Panc1 (cell line): Measurements from ENCODE around the gene E2F3. TPM values are rescaled to one million over a fixed set of nuclear protein-coding genes. Genes with fewer than 3 reads are reported as not detected.

Experiments
- ATAC-seq: fragments of 200-7000 bp; cut with Tn5 transposase; 2 replicates; pipeline ENCODE4 v1.9.1; 2020; ENCODE audit warnings: mild to moderate bottlenecking, moderate library complexity
- BruUV-seq: library from RNA; stranded (reverse); fragments of 400-500 nt; replicated peaks from 2 replicates; lab custom pipeline; 2021; lab: Mats Ljungman, UMichigan
- CTCF ChIA-PET: fragments of 300-600 bp; sonication (Branson Sonifier 250); formaldehyde crosslinking; loops from one replicate; lab custom pipeline; 2022; ENCODE audit warnings: antibody characterized with exemption; lab: Charles Lee
- POLR2A ChIA-PET: fragments of 300-600 bp; sonication (Branson Sonifier 250); formaldehyde crosslinking; loops from one replicate; lab custom pipeline; 2022; ENCODE audit warnings: antibody characterized with exemption; lab: Charles Lee
- DNase-seq: peaks from one replicate; pipeline ENCODE4 v3.0.0-alpha.2; 2010; ENCODE audit warnings: low read depth, low spot score
- H3K27ac ChIP-seq: 2 replicates; pipeline ENCODE4 v1.5.1; 2011; ENCODE audit warnings: mild to moderate bottlenecking, low read length, inconsistent platforms
- H3K27me3 ChIP-seq: fragments of 200-500 bp; sonication (Bioruptor generic); 2 replicates; pipeline ENCODE4 v1.6.0; 2014; ENCODE audit warnings: low read length, inconsistent platforms; ENCODE audit not compliant: control insufficient read depth, insufficient read depth
- H3K36me3 ChIP-seq: fragments of 200-500 bp; sonication (Bioruptor generic); 2 replicates; pipeline ENCODE4 v1.5.1; 2014; ENCODE audit warnings: inconsistent platforms, mild to moderate bottlenecking, low read length, moderate library complexity; ENCODE audit not compliant: control insufficient read depth, insufficient read depth
- H3K4me1 ChIP-seq: 2 replicates; pipeline ENCODE4 v1.5.1; 2011; ENCODE audit warnings: inconsistent platforms, mild to moderate bottlenecking, low read length, moderate library complexity; ENCODE audit not compliant: control insufficient read depth, insufficient read depth
- H3K4me3 ChIP-seq, 2 experiments: 2 replicates each; pipeline ENCODE4 v1.5.1; 2011 to 2012; ENCODE audit warnings: low read depth in 2 of 2, low read length in 2 of 2, mild to moderate bottlenecking in 2 of 2, inconsistent platforms in 1 of 2, moderate library complexity in 1 of 2
- H3K9me3 ChIP-seq: fragments of 200-500 bp; sonication (Bioruptor generic); 2 replicates; pipeline ENCODE4 v1.5.1; 2014; ENCODE audit warnings: low read depth, mild to moderate bottlenecking, inconsistent platforms, low read length, moderate library complexity; ENCODE audit not compliant: control insufficient read depth, insufficient read depth
- CTCF ChIP-seq: fragments of 450-650 bp; IDR thresholded peaks from 2 replicates; pipeline ENCODE4 v1.5.1; 2017; ENCODE audit warnings: mild to moderate bottlenecking
- POLR2AphosphoS5 ChIP-seq: IDR thresholded peaks from 2 replicates; pipeline ENCODE4 v1.6.1; 2012; ENCODE audit warnings: mild to moderate bottlenecking, low read depth, low read length, moderate library complexity
- REST ChIP-seq, 2 experiments: IDR thresholded peaks; 2 replicates each; pipeline ENCODE4 v1.6.1; 2011 to 2012; ENCODE audit warnings: low read depth in 2 of 2, control low read depth in 1 of 2, low read length in 1 of 2, mild to moderate bottlenecking in 1 of 2, moderate library complexity in 1 of 2; ENCODE audit not compliant: insufficient read depth in 1 of 2
- SIN3A ChIP-seq: IDR thresholded peaks from 2 replicates; pipeline ENCODE4 v1.6.1; 2012; ENCODE audit warnings: low read depth, mild to moderate bottlenecking, low read length, moderate library complexity, borderline replicate concordance; ENCODE audit not compliant: insufficient read depth
- TCF7L2 ChIP-seq: IDR thresholded peaks from 2 replicates; pipeline ENCODE4 v1.6.1; 2011; ENCODE audit warnings: mild to moderate bottlenecking, low read depth, low read length, inconsistent platforms
- in situ Hi-C: cut with HindIII; loops from 2 replicates; pipeline ENCODE4 v1.10.0; 2016; ENCODE audit warnings: low sequenced_read_pairs, low pct_unique_long_range_greater_than_20kb
- intact Hi-C: fragments of 100-400 bp; cut with micrococcal nuclease; formaldehyde crosslinking; loops from one replicate; pipeline ENCODE4 v1.10.0; 2022; ENCODE audit not compliant: unreplicated experiment
- total RNA-seq: library from RNA; stranded (reverse); gene quantifications from one replicate; pipeline ENCODE4 v1.2.1, GENCODE V29; 2021; ENCODE audit not compliant: unreplicated experiment

E2F3 gene
- total RNA-seq, 1 experiment from 2014 or later = 31.0 TPM

- intact Hi-C loops = no loop called here
- ATAC-seq = no peak
- H3K27me3 ChIP-seq = peaks cover 2% of the 10 kb centered on the region; the same call in 1 of the 2 replicates
- DNase-seq = no peak
- TF ChIP-seq TCF7L2 (no peak), SIN3A (no peak), REST (IDR thresholded peaks at IDR 0.05; ENCODE audit: insufficient read depth in 1 of 2, low read depth in 2 of 2, low read length in 1 of 2) (no peak), POLR2AphosphoS5 (no peak), CTCF (no peak)
- H3K4me1 ChIP-seq = no peaks in the 10 kb centered on the region
- ChIA-PET CTCF (no interaction called here), POLR2A (no interaction called here)
- in situ Hi-C loops = no loop called here
- H3K36me3 ChIP-seq = no peaks in the 10 kb centered on the region
- H3K9me3 ChIP-seq = no peaks in the 10 kb centered on the region
- no TSS peak for BruUV-seq
- no peak overlapping the region for H3K4me3 ChIP-seq
- H3K27ac ChIP-seq = no peak overlapping the region
Observed at GRCh38 chr6:20379231-20379630, 22.4 kb upstream of the E2F3 start.

DNA sequence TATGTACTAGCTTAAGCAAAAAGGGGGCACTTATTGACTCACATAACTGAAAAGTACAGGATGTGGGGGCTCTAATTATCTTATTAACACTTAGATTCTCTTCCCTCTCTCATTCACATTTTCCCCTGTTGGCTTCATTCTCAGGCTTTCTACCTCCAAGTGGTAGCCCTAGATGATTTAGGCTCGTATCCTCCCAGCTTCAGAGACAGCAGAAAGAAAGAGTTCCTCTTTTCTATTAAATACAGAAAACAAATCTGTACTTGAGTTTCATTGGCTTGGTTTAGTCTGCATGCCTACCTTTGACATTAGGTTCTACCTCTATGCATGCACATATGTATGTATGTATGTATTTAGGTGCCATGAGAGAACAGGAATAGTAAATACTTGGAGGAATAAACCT, 15.5 kb upstream of the E2F3 start:
- intact Hi-C loops (no loop called here), in situ Hi-C loops (no loop called here)
- ChIA-PET CTCF (no interaction called here), POLR2A (no interaction called here)
- no TSS peak for BruUV-seq
- ATAC-seq (no peak), DNase-seq (no peak)
- no peaks in the 10 kb centered on the region for H3K27me3 ChIP-seq
- H3K36me3 ChIP-seq = no peaks in the 10 kb centered on the region
- TF ChIP-seq TCF7L2 (no peak), CTCF (no peak), SIN3A (no peak), REST (IDR thresholded peaks at IDR 0.05; ENCODE audit: insufficient read depth in 1 of 2, low read depth in 2 of 2, low read length in 1 of 2) (no peak), POLR2AphosphoS5 (no peak)
- H3K4me1 ChIP-seq = no peaks in the 10 kb centered on the region
- no peak overlapping the region for H3K4me3 ChIP-seq
- H3K27ac ChIP-seq = no peak overlapping the region
- no peaks in the 10 kb centered on the region for H3K9me3 ChIP-seq
